Osteoblast (primary cell): ENCODE measurements around the gene OSTM1. TPM values are rescaled to one million over a fixed set of nuclear protein-coding genes. Genes with fewer than 3 reads are reported as not detected.

Source experiments
- DNase-seq: peaks from one replicate; pipeline ENCODE4 v3.0.0; 2011; ENCODE audit warnings: low spot score, mixed read lengths; ENCODE audit not compliant: insufficient read length; ENCODE audit errors: missing footprints
- H2AFZ ChIP-seq: 2 replicates; pipeline ENCODE4 v1.6.0; 2011; ENCODE audit warnings: mild to moderate bottlenecking, low read length
- H3K27ac ChIP-seq: 2 replicates; pipeline ENCODE4 v1.5.1; 2011; ENCODE audit warnings: mild to moderate bottlenecking, low read depth, low read length, moderate library complexity
- H3K27me3 ChIP-seq: 2 replicates; pipeline ENCODE4 v1.6.0; 2012; ENCODE audit warnings: mild to moderate bottlenecking, control low read depth, inconsistent platforms, low read length, moderate library complexity; ENCODE audit not compliant: insufficient read depth
- H3K36me3 ChIP-seq: 2 replicates; pipeline ENCODE4 v1.5.1; 2011; ENCODE audit warnings: mild to moderate bottlenecking, low read length, control low read depth, moderate library complexity; ENCODE audit not compliant: insufficient read depth
- H3K4me1 ChIP-seq: 2 replicates; pipeline ENCODE4 v1.5.1; 2011; ENCODE audit warnings: mild to moderate bottlenecking, low read length, control low read depth, moderate library complexity; ENCODE audit not compliant: insufficient read depth
- H3K4me2 ChIP-seq: 2 replicates; pipeline ENCODE4 v1.6.0; 2011; ENCODE audit warnings: mild to moderate bottlenecking, low read length; ENCODE audit not compliant: insufficient read depth
- H3K4me3 ChIP-seq: fragments of 200-600 bp; sonication (generic); 3 replicates; pipeline ENCODE4 v1.5.1; 2012; ENCODE audit warnings: mild to moderate bottlenecking, low read length, inconsistent platforms; ENCODE audit not compliant: insufficient read depth
- H3K79me2 ChIP-seq: 2 replicates; pipeline ENCODE4 v1.6.0; 2012; ENCODE audit warnings: mild to moderate bottlenecking, low read length, control low read depth, inconsistent platforms; ENCODE audit not compliant: insufficient read depth
- H3K9me3 ChIP-seq: 2 replicates; pipeline ENCODE4 v1.5.1; 2011; ENCODE audit warnings: low read depth, low read length, control low read depth
- H4K20me1 ChIP-seq: 2 replicates; pipeline ENCODE4 v1.6.0; 2012; ENCODE audit warnings: mild to moderate bottlenecking, low read length, control low read depth; ENCODE audit not compliant: insufficient read depth
- total RNA-seq: library from RNA; depleted of rRNA; stranded (reverse); fragments of >200 nt; gene quantifications from 2 replicates; pipeline ENCODE4 v1.2.3, GENCODE V29; 2012
- TF ChIP-seq, protein P1 (sequence below): IDR thresholded peaks from 2 replicates; pipeline ENCODE4 v1.5.1; 2011; ENCODE audit warnings: mild to moderate bottlenecking, low read depth, low read length, moderate library complexity; ENCODE audit errors: extremely low read depth

Gene OSTM1
- total RNA-seq, 1 donor = 42.3 TPM

DNA sequence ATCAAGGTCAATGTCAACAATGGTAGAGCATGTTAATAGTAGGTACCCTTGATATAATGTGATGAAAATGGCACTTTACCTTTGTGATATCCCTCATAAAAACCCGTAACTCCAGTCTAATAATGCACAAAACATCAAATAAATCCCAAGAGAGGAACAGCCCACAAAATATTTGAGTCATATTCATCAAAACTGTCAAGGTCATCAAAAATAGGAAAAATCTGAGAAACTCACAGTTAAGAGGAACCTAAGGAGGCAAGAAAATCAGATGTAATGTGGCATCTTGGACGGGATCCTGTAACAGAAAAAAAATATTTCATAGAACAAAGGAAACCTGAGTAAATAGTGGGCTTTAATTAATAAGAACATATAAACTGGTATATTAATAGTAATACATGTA is 25.5 kb upstream of the OSTM1 start:
- Histone ChIP-seq H3K4me2 (no peak overlapping the region), H3K9me3 (no peaks in the 10 kb centered on the region), H3K27me3 (peaks cover 7% of the 10 kb centered on the region), H3K27ac (no peak overlapping the region), H4K20me1 (no peaks in the 10 kb centered on the region), H3K79me2 (no peaks in the 10 kb centered on the region), H3K4me1 (no peaks in the 10 kb centered on the region), H3K36me3 (no peaks in the 10 kb centered on the region), H2AFZ (no peak overlapping the region), H3K4me3 (no peak overlapping the region)
- TF ChIP-seq, protein P1, sequence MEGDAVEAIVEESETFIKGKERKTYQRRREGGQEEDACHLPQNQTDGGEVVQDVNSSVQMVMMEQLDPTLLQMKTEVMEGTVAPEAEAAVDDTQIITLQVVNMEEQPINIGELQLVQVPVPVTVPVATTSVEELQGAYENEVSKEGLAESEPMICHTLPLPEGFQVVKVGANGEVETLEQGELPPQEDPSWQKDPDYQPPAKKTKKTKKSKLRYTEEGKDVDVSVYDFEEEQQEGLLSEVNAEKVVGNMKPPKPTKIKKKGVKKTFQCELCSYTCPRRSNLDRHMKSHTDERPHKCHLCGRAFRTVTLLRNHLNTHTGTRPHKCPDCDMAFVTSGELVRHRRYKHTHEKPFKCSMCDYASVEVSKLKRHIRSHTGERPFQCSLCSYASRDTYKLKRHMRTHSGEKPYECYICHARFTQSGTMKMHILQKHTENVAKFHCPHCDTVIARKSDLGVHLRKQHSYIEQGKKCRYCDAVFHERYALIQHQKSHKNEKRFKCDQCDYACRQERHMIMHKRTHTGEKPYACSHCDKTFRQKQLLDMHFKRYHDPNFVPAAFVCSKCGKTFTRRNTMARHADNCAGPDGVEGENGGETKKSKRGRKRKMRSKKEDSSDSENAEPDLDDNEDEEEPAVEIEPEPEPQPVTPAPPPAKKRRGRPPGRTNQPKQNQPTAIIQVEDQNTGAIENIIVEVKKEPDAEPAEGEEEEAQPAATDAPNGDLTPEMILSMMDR = no peak
- no peak for DNase-seq

DNA sequence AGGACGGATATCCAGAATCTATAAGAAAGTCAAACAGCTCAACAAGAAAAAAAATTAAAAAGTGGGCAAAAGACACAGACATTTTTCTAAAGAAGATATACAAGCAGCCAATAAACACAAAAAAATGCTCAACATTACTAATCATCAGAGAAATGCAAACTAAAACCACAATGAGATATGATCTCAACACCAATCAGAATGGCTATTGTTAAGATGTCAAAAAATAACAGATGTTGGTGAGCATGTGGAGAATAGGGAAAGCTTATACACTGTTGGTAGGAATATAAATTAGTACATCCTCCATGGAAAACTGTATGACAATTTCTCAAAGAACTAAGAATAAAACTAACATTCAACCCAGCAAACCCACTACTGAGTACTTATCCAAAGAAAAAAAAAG is 23.3 kb upstream of the OSTM1 start:
- H3K79me2 ChIP-seq = no peaks in the 10 kb centered on the region
- no peak for DNase-seq
- H4K20me1 ChIP-seq = no peaks in the 10 kb centered on the region
- no peak overlapping the region for H3K27ac ChIP-seq
- H3K27me3 ChIP-seq = peaks cover 5% of the 10 kb centered on the region
- H3K4me1 ChIP-seq = no peaks in the 10 kb centered on the region
- H3K4me3 ChIP-seq = no peak overlapping the region
- no peaks in the 10 kb centered on the region for H3K36me3 ChIP-seq
- TF ChIP-seq, protein P1 = no peak
- H2AFZ ChIP-seq = no peak overlapping the region
- no peak overlapping the region for H3K4me2 ChIP-seq
- no peaks in the 10 kb centered on the region for H3K9me3 ChIP-seq

DNA sequence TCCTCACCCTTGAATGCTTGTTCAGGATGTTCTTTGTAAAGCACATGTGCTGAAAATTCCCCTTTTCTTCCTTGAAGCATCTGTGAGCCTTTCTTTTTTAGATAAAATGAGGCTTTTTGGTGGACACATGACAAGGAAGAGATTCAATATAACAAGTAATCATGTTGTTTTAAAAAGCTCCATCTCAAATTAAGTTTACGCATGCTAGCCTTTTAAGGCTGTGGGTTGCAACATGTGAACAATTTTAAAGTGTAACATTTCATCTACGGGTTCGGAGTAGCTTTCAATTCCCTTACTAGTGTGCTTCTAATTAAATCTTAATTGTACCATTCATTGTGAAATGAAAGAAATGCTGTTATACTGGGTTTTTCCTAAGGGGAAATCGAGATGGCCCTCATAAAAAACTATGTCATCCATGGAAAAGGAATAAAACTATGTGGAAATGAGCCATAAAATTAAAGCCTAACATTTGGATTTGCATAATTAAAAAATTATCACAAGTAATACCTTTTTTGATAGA is 19.3 kb upstream of the OSTM1 start:
- Histone ChIP-seq H3K36me3 (no peaks in the 10 kb centered on the region), H3K4me2 (no peak overlapping the region), H3K4me3 (no peak overlapping the region), H4K20me1 (no peaks in the 10 kb centered on the region), H3K9me3 (no peaks in the 10 kb centered on the region), H2AFZ (no peak overlapping the region), H3K4me1 (no peaks in the 10 kb centered on the region), H3K79me2 (no peaks in the 10 kb centered on the region), H3K27ac (no peak overlapping the region), H3K27me3 (peaks cover 2% of the 10 kb centered on the region)
- TF ChIP-seq, protein P1 = no peak
- no peak for DNase-seq

DNA sequence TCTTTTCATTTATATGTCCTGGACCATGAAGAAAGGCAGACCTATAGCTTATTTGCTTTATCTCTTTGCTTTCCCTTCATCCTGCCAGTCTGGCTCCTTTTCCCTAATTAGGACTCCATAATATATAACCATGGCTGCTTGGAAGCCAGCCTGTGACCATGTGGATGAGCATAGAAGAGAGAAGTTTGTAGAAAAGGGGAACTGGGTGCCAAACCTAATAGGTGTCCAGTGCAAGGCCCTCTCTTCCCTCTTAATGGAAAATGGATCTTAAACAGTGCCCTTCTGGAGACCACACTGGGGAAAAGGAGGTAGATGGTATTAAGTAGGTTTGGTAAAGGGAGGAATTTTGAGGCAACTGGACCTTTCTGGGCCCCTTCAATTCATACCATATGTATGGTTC is 16.7 kb upstream of the OSTM1 start:
- Histone ChIP-seq H3K4me1 (no peaks in the 10 kb centered on the region), H2AFZ (no peak overlapping the region), H3K4me2 (no peak overlapping the region), H3K4me3 (no peak overlapping the region), H3K27me3 (peaks cover 2% of the 10 kb centered on the region), H3K9me3 (no peaks in the 10 kb centered on the region), H3K36me3 (no peaks in the 10 kb centered on the region), H3K79me2 (no peaks in the 10 kb centered on the region), H3K27ac (no peak overlapping the region), H4K20me1 (no peaks in the 10 kb centered on the region)
- no peak for DNase-seq
- TF ChIP-seq, protein P1 = no peak
